HepG2 (cell line): ENCODE results near the gene TRAIP. TPM values are rescaled to one million over a fixed set of nuclear protein-coding genes. Genes with fewer than 3 reads are reported as not detected.
A peak's percentile ranks its signal among the peaks of the same experiment; 100 is the strongest.

Experiments used
- BRCA1 ChIP-seq: sonication (generic); formaldehyde crosslinking; IDR thresholded peaks from 2 replicates; pipeline ENCODE4 v1.4.0; 2020; ENCODE audit warnings: missing genetic modification reagents
- CSRNP2 ChIP-seq: sonication (generic); formaldehyde crosslinking; conservative IDR thresholded peaks from 2 replicates; pipeline ENCODE4 v1.8.0; 2022; ENCODE audit warnings: low read depth, missing genetic modification reagents
- FOXJ3 ChIP-seq: sonication (generic); formaldehyde crosslinking; IDR thresholded peaks from 2 replicates; pipeline ENCODE4 v1.4.0; 2020; ENCODE audit warnings: missing genetic modification reagents, mild to moderate bottlenecking, borderline replicate concordance
- HNF4G ChIP-seq, 2 experiments: sonication (generic) in 1 of 2; formaldehyde crosslinking in 1 of 2; IDR thresholded peaks; 2 replicates each; pipeline versions ENCODE4 v1.4.0 to v1.6.1; 2011 to 2020; ENCODE audit warnings: borderline replicate concordance in 2 of 2, low read depth in 2 of 2, mild to moderate bottlenecking in 2 of 2, low read length in 1 of 2, missing genetic modification reagents in 1 of 2, moderate library complexity in 1 of 2
- KDM5B ChIP-seq: sonication (generic); formaldehyde crosslinking; IDR thresholded peaks from 2 replicates; pipeline ENCODE4 v1.4.0; 2020; ENCODE audit warnings: missing genetic modification reagents, mild to moderate bottlenecking, borderline replicate concordance
- MED1 ChIP-seq: sonication (generic); formaldehyde crosslinking; IDR thresholded peaks from 2 replicates; pipeline ENCODE4 v1.4.0; 2020; ENCODE audit warnings: missing genetic modification reagents
- NFKBIZ ChIP-seq: IDR thresholded peaks from 2 replicates; pipeline ENCODE4 v1.6.1; 2018; ENCODE audit warnings: missing genetic modification reagents, missing compliant biosample characterization
- REPIN1 ChIP-seq: sonication (generic); formaldehyde crosslinking; IDR thresholded peaks from 2 replicates; pipeline ENCODE4 v1.8.0; 2022; ENCODE audit warnings: missing genetic modification reagents, low read depth, mild to moderate bottlenecking, borderline replicate concordance
- TFDP1 ChIP-seq: IDR thresholded peaks from 2 replicates; pipeline ENCODE4 v1.6.1; 2016; ENCODE audit warnings: missing compliant biosample characterization, missing genetic modification reagents, borderline replicate concordance
- ZBTB2 ChIP-seq: sonication (generic); formaldehyde crosslinking; IDR thresholded peaks from 2 replicates; pipeline ENCODE4 v1.8.0; 2022; ENCODE audit warnings: low read depth, missing genetic modification reagents
- ZBTB21 ChIP-seq: sonication (generic); formaldehyde crosslinking; IDR thresholded peaks from 2 replicates; pipeline ENCODE4 v1.4.0; 2020; ENCODE audit warnings: missing genetic modification reagents
- ZNF264 ChIP-seq: sonication (generic); formaldehyde crosslinking; IDR thresholded peaks from 2 replicates; pipeline ENCODE4 v1.4.0; 2020; ENCODE audit warnings: missing genetic modification reagents
- ZNF282 ChIP-seq: fragments of 450-650 bp; IDR thresholded peaks from 2 replicates; pipeline ENCODE4 v1.6.1; 2018; ENCODE audit not compliant: partially characterized antibody
- ZNF563 ChIP-seq: sonication (generic); formaldehyde crosslinking; IDR thresholded peaks from 2 replicates; pipeline ENCODE4 v1.8.0; 2022; ENCODE audit warnings: mild to moderate bottlenecking, moderate library complexity, missing genetic modification reagents
- ZNF687 ChIP-seq: sonication (generic); formaldehyde crosslinking; IDR thresholded peaks from 2 replicates; pipeline ENCODE4 v1.5.1; 2020; ENCODE audit warnings: mild to moderate bottlenecking, missing genetic modification reagents, moderate library complexity
- ZNF770 ChIP-seq: sonication (generic); formaldehyde crosslinking; IDR thresholded peaks from 2 replicates; pipeline ENCODE4 v1.5.0; 2020; ENCODE audit warnings: mild to moderate bottlenecking, missing genetic modification reagents
- polyA plus RNA-seq, 8 experiments: library from polyadenylated mRNA; depleted of rRNA in 3 of 8; stranded (reverse) in 7 of 8; unstranded in 1 of 8; fragments of >200 nt; fragmentation: Illumina TruSeq in 4 of 8; extraction: Trizol in 4 of 8; gene quantifications; 2 replicates each; pipeline versions ENCODE4 v1.2.1 to v1.2.3, GENCODE V29; 2011 to 2016; ENCODE audit warnings: low read depth in 4 of 8, missing spikeins in 1 of 8, mixed read lengths in 1 of 8; ENCODE audit not compliant: insufficient read depth in 1 of 8
- total RNA-seq, 5 experiments: library from RNA; depleted of rRNA; stranded (reverse); fragments of >200 nt; fragmentation: Illumina TruSeq; extraction: Trizol; gene quantifications; 2 replicates each; pipeline ENCODE4 v1.2.3, GENCODE V29; 2016; ENCODE audit warnings: low read depth in 1 of 5

The TRAIP gene
- total and polyA plus RNA-seq, 2 of the 13 experiments (the other 11 are each of a cell fraction or from before 2014, with no cell fraction given), result 13.9 to 23.9 TPM

- TF ChIP-seq ZNF687 (CRISPR knock-in tag), result peak; percentile 99
- TF ChIP-seq BRCA1, result peak; percentile 51; the same call in 1 of the 2 replicates
- TF ChIP-seq KDM5B (CRISPR knock-in tag), result peak; percentile 80; the same call in 1 of the 2 replicates
- no peak for TF ChIP-seq CSRNP2 (CRISPR knock-in tag)
- peak; percentile 75 for TF ChIP-seq TFDP1 (CRISPR knock-in tag)
- 0 out of 2 replicates have a peak, but pooled peaks have one; percentile 33 for TF ChIP-seq FOXJ3 (CRISPR knock-in tag)
- 0 out of 2 replicates have a peak, but pooled peaks have one; percentile 36 for TF ChIP-seq ZNF264 (CRISPR knock-in tag)
- peak; percentile 74 for TF ChIP-seq ZNF770 (CRISPR knock-in tag)
- TF ChIP-seq ZNF563 (CRISPR knock-in tag), result peak; percentile 92; the same call in 1 of the 2 replicates
- no peak for TF ChIP-seq HNF4G (IDR thresholded peaks at IDR 0.05; ENCODE audit: borderline replicate concordance, low read depth, low read length)
- no peak for TF ChIP-seq HNF4G (CRISPR knock-in tag; IDR thresholded peaks at IDR 0.05; ENCODE audit: borderline replicate concordance, low read depth)
- no peak for TF ChIP-seq ZNF282
- peak; percentile 46; the same call in 1 of the 2 replicates for TF ChIP-seq ZBTB2 (CRISPR knock-in tag)
- TF ChIP-seq ZBTB21, result peak; percentile 35; the same call in 1 of the 2 replicates
- TF ChIP-seq MED1 (CRISPR knock-in tag), result no peak
- TF ChIP-seq NFKBIZ (CRISPR knock-in tag), result peak; percentile 70
- peak; percentile 30; the same call in 1 of the 2 replicates for TF ChIP-seq REPIN1 (CRISPR knock-in tag)
These were observed 69.8 kb downstream of the TRAIP start, which contains the start of gene IP6K1 (continued) for GRCh38 chr3:49786357-49787181.
